ENCODE results near the gene LNP1. TPM values are rescaled to one million over a fixed set of nuclear protein-coding genes. Genes with fewer than 3 reads are reported as not detected.
A peak's percentile ranks its signal among the peaks of the same experiment; 100 is the strongest.

The LNP1 gene
- total and polyA plus RNA-seq, 2 of the 13 experiments (the other 11 are each of a cell fraction or from before 2014, with no cell fraction given), result 3.6 to 7.0 TPM

DNA sequence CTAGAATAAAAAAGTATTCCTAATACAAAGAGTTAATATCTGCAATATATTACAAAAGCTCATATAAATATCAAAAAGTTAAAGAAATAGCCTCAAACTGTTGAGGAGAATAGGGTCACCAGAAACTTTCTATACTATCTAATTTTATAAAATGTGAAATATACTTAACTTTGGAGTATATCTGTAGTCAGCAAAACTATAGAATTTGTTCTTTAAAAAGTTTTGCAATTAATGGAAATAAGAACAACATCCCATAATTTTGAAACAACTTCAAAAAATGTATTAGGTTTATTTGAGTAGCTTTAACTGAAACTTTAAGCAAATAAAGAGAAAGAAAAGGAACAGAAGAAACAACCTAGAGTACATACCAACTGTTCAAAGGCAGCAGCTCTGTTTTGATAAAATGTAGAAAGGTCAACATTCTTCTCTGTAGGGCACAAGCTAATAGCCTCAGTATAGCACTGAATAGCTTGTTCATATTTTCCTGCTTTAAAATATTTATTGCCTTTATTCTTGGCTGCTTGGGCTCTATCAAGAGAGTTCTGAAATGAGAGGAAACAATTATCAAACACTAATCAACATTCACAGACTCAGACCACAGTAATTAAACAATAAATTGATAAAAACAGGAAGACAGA lies 14.8 kb upstream of the LNP1 start (continued):
- TF ChIP-seq, protein P1, sequence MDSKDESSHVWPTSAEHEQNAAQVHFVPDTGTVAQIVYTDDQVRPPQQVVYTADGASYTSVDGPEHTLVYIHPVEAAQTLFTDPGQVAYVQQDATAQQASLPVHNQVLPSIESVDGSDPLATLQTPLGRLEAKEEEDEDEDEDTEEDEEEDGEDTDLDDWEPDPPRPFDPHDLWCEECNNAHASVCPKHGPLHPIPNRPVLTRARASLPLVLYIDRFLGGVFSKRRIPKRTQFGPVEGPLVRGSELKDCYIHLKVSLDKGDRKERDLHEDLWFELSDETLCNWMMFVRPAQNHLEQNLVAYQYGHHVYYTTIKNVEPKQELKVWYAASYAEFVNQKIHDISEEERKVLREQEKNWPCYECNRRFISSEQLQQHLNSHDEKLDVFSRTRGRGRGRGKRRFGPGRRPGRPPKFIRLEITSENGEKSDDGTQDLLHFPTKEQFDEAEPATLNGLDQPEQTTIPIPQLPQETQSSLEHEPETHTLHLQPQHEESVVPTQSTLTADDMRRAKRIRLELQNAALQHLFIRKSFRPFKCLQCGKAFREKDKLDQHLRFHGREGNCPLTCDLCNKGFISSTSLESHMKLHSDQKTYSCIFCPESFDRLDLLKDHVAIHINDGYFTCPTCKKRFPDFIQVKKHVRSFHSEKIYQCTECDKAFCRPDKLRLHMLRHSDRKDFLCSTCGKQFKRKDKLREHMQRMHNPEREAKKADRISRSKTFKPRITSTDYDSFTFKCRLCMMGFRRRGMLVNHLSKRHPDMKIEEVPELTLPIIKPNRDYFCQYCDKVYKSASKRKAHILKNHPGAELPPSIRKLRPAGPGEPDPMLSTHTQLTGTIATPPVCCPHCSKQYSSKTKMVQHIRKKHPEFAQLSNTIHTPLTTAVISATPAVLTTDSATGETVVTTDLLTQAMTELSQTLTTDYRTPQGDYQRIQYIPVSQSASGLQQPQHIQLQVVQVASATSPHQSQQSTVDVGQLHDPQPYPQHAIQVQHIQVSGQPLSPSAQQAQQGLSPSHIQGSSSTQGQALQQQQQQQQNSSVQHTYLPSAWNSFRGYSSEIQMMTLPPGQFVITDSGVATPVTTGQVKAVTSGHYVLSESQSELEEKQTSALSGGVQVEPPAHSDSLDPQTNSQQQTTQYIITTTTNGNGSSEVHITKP (CRISPR knock-in tag; IDR thresholded peaks at IDR 0.05; ENCODE audit: low read depth), result no peak
- peak in 1 of 2 experiments; percentile 67; a peak in 2 of 4 replicates for TF ChIP-seq EP300 (IDR thresholded peaks at IDR 0.05; ENCODE audit: low read depth in 2 of 2, low read length in 2 of 2)
- TF ChIP-seq EP300 (CRISPR knock-in tag; IDR thresholded peaks at IDR 0.05; ENCODE audit: borderline replicate concordance), result no peak
- TF ChIP-seq ZNF644 (CRISPR knock-in tag; IDR thresholded peaks at IDR 0.05; ENCODE audit: low read depth), result no peak
- no peak for TF ChIP-seq SRF (IDR thresholded peaks at IDR 0.05; ENCODE audit: low read depth, low read length)
- TF ChIP-seq PHF8 (CRISPR knock-in tag; IDR thresholded peaks at IDR 0.05), result no peak
- no peak for TF ChIP-seq ZNF557 (CRISPR knock-in tag; IDR thresholded peaks at IDR 0.05)
- TF ChIP-seq, protein P2, sequence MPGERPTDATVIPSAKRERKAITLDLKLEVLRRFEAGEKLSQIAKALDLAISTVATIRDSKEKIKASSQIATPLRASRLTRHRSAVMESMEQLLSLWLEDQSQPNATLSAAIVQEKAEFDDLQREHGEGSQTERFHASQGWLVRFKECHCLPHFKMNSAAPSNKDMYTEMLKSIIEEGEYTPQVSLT (CRISPR knock-in tag; IDR thresholded peaks at IDR 0.05; ENCODE audit: borderline replicate concordance, low read depth), result no peak
- TF ChIP-seq, protein P3, sequence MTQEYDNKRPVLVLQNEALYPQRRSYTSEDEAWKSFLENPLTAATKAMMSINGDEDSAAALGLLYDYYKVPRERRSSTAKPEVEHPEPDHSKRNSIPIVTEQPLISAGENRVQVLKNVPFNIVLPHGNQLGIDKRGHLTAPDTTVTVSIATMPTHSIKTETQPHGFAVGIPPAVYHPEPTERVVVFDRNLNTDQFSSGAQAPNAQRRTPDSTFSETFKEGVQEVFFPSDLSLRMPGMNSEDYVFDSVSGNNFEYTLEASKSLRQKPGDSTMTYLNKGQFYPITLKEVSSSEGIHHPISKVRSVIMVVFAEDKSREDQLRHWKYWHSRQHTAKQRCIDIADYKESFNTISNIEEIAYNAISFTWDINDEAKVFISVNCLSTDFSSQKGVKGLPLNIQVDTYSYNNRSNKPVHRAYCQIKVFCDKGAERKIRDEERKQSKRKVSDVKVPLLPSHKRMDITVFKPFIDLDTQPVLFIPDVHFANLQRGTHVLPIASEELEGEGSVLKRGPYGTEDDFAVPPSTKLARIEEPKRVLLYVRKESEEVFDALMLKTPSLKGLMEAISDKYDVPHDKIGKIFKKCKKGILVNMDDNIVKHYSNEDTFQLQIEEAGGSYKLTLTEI (CRISPR knock-in tag; conservative IDR thresholded peaks at IDR 0.05), result no peak
- no peak for TF ChIP-seq CCDC6 (CRISPR knock-in tag; IDR thresholded peaks at IDR 0.05)
- TF ChIP-seq ZBTB1 (CRISPR knock-in tag; IDR thresholded peaks at IDR 0.05; ENCODE audit: borderline replicate concordance), result no peak
- no peak for TF ChIP-seq ZBTB21 (CRISPR knock-in tag; IDR thresholded peaks at IDR 0.05)
- TF ChIP-seq MLLT10 (CRISPR knock-in tag; IDR thresholded peaks at IDR 0.05), result no peak
- TF ChIP-seq KDM3A (CRISPR knock-in tag; IDR thresholded peaks at IDR 0.05; ENCODE audit: low read depth), result no peak
- no peak for TF ChIP-seq NFKBIZ (CRISPR knock-in tag; IDR thresholded peaks at IDR 0.05)
- TF ChIP-seq, protein P4, sequence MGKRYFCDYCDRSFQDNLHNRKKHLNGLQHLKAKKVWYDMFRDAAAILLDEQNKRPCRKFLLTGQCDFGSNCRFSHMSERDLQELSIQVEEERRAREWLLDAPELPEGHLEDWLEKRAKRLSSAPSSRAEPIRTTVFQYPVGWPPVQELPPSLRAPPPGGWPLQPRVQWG (CRISPR knock-in tag; IDR thresholded peaks at IDR 0.05; ENCODE audit: borderline replicate concordance, low read depth), result no peak
- TF ChIP-seq ZNF724P (CRISPR knock-in tag; IDR thresholded peaks at IDR 0.05; ENCODE audit: borderline replicate concordance), result no peak
- TF ChIP-seq SAFB2 (CRISPR knock-in tag; IDR thresholded peaks at IDR 0.05; ENCODE audit: borderline replicate concordance, low read depth), result no peak
- TF ChIP-seq HIVEP1 (CRISPR knock-in tag; IDR thresholded peaks at IDR 0.05), result no peak
- no peak for TF ChIP-seq SMC3 (IDR thresholded peaks at IDR 0.05; ENCODE audit: low read length)
- TF ChIP-seq ZNF292 (CRISPR knock-in tag; IDR thresholded peaks at IDR 0.05; ENCODE audit: borderline replicate concordance, low read depth), result no peak
- no peak for TF ChIP-seq ZNF317 (CRISPR knock-in tag; IDR thresholded peaks at IDR 0.05)
- no peak for TF ChIP-seq ZNF577 (CRISPR knock-in tag; IDR thresholded peaks at IDR 0.05; ENCODE audit: borderline replicate concordance, low read depth)
- TF ChIP-seq FOXM1 (CRISPR knock-in tag; IDR thresholded peaks at IDR 0.05), result no peak
- TF ChIP-seq RARA (CRISPR knock-in tag; IDR thresholded peaks at IDR 0.05), result peak; percentile 42; the same call in 1 of the 2 replicates
- no peak for TF ChIP-seq ZMYM4 (CRISPR knock-in tag; IDR thresholded peaks at IDR 0.05)
- no peak for TF ChIP-seq RAD21 (CRISPR knock-in tag; IDR thresholded peaks at IDR 0.05)
